HG02588 (cell line): ENCODE data around the gene ZBTB4.

Source experiments
- ATAC-seq: cut with Tn5 transposase; IDR thresholded peaks from one replicate; pipeline ENCODE4 v1.9.1; 2021; ENCODE audit warnings: mild to moderate bottlenecking, moderate library complexity; ENCODE audit not compliant: unreplicated experiment

The ZBTB4 gene

DNA sequence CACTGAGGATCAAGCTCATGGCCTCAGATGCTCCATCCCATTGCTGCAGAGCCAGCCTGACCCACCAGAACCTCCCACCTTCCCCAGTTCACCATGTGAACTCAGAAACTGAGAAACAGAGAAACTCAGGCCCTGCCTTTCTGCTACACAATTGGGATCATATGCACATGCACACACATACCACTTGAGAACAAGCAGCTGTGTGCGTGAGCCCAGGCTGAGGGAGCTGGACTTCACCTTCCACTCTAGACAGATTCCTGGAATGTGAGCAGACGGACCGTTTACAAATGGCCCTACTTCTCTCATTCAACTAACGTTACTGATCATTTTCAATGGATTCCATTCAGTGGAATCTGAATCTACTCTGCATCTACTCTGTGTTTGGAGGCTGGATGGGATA, 55.8 kb downstream of the ZBTB4 start:
- ATAC-seq: no peak

DNA sequence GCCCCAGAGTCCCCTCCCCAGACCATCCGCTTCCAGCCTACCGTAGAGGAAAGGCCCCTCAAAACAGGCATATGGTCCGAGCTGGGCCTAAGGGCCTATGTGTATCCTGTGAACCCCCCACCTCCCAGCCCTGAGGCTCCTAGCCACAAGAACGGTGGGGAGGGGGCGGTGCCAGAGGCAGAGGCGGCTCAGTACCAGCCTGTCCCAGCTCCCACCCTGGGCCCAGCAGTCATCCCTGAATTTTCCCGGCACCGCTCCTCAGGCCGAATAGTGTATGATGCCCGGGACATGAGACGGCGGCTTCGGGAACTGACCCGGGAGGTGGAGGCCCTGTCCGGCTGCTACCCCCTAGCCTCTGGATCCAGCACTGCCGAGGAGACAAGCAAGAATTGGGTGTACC, 58.2 kb downstream of the ZBTB4 start:
- no peak for ATAC-seq

DNA sequence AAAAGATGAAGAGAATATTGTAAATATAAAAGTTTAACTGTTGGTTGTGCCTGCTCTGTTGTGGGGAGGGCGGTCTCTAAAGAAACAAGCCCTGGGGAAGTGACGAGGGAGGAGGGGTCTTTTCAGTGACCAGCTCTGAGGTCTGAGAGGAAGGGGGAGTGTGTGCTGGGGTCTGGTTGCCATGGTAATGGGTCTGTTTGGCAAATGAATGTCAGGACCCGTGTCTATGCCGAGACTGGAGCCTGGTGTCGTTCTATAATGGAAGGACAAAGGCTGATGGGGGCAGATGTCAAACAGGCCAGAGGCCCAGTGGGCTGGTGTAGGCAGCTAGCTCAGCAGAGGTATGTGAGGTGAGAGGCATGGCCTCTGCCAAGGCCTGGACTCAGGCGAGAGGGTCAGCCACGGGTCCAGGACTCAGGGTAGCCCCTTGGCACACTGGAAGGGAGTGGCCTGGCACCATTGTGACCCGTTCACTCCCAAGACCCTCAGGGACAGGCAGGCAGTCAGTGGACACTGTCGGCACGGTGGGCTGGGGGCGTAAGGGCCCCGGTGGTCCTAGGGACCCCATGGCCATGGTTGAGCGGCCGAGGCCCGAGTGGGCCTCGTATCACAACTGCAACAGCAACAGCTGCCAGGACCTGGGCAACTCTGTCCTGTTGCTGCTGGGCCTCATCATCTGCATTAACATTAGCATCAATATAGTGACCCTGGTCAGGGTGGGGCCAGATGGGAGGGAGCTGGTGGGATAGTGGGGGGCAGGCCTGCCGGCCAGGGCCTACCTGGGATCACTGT, 59.4 kb downstream of the ZBTB4 start, which contains the start of gene SPEM1:
TSS of gene SPEM1 (plus strand) at position 506 of the 792 bp plus-strand sequence. CDS start at position 567, 61 bp downstream.
- no peak for ATAC-seq

DNA sequence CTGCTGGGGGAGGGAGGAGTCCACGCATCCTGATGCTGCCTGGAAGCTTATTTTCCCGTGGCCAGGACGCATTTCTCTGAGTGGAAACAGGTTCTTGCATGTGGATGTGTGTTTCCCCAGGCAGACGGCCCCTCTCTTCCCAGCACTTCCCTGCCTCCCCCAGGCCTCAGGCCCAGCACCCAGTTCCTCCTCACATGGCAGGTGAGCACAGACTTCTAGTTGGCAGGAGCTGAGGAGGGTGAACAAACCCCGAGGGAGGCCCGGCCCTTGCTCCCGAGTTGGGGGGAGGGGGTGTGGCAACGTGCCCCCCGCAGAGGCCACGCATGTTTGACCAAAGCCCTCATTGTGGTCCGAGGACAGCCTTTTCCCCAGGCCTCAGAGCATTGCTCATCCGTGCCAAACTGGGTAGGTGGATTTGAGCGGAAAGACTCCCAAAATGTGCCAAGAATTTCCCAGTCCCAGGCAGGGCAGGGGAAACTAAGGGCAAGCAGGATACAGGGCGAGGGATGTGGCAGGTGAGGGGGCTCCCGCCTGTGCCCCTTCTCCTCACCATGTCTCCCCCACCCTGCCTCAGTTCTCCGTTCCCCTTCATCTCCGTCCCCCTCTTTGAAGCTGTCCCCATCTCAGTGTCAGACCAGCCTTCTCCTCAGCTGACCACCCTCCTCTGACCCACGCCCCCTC, 60.8 kb downstream of the ZBTB4 start:
- ATAC-seq: no peak

DNA sequence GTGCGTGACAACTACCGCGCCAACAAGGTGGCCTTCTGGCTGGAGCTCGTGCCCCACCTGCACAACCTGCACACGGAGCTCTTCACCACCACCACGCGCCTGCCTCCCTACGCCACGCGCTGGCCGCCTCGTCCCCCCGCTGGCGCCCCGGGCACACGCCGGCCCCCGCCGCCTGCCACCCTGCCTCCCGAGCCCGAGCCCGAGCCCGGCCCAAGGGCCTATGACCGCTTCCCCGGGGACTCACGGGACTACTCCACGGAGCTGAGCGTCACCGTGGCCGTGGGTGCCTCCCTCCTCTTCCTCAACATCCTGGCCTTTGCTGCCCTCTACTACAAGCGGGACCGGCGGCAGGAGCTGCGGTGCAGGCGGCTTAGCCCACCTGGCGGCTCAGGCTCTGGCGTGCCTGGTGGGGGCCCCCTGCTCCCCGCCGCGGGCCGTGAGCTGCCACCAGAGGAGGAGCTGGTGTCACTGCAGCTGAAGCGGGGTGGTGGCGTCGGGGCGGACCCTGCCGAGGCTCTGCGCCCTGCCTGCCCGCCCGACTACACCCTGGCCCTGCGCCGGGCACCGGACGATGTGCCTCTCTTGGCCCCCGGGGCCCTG, 62.3 kb downstream of the ZBTB4 start:
- no peak for ATAC-seq

DNA sequence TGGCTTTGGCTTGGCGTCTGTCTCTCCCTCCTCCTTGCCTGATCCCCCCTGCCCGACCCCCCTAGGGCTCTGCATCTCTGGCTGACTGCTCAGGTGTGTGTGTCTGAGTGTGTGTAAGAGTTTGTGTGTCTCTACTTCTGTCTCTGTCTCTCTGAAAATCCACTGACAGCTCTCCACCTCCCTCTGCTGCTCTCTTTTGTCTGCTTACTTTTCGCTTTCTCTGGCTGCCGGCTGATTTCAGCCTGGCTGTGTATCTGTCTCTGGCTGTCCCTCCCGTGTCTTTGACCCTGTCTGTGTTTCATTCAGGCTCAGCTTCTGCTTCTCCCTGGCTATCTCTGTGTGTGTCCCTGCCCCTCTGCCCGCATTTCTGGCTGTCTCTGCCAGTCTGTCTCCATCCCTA, 63.1 kb downstream of the ZBTB4 start:
- ATAC-seq: no peak

DNA sequence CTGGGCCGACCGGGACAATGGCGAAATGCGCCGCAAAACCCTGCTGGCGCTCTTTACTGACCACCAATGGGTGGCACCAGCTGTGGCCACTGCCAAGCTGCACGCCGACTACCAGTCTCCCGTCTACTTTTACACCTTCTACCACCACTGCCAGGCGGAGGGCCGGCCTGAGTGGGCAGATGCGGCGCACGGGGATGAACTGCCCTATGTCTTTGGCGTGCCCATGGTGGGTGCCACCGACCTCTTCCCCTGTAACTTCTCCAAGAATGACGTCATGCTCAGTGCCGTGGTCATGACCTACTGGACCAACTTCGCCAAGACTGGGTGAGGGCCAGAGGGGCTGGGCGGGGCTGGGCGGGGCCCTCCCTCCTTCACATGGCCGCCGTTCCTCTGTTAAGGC, 63.6 kb downstream of the ZBTB4 start:
- ATAC-seq: no peak

DNA sequence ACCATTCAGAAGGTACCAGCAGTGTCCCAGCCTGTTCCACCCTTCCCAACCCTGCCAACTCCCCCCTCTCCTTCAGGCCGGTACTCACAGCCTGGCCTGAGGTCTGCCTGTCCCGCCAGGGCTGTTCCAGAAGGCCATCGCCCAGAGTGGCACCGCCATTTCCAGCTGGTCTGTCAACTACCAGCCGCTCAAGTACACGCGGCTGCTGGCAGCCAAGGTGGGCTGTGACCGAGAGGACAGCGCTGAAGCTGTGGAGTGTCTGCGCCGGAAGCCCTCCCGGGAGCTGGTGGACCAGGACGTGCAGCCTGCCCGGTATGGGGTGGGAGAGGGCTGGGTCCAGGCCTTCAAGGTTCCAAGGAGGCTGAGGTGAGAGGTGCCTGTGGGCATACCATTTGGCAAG, 64.6 kb downstream of the ZBTB4 start:
- no peak for ATAC-seq

DNA sequence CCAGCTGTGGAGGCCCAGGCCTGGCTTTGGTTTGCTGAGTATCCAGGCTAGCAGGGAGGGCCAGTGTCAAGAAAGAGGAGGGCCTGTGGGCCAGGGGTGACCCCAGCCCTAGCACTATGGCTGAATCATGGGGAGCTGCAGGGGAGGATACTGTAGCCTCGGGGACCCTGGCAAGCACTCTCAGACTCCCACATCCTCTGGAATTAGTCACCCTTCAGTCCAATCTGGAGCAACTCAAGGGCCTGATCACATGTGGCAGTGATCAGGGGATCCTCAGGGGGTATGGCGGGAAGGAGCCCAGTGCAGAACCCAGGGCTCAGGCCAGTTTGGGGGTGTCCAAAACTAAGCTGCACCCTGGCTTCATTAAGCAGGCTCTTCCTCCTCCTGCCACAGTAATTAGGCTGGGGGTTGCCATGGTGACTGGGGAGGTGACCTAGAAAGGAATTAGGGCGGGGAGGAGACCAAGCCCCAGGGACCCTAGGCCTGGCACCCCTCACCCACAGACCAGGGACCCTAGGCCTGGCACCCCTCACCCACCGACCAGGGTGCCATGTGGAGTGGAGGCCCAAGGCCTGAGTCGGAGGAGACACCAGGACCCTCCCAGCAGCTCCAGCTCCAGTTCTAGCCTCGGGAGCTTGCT, 66.0 kb downstream of the ZBTB4 start:
- ATAC-seq: no peak

DNA sequence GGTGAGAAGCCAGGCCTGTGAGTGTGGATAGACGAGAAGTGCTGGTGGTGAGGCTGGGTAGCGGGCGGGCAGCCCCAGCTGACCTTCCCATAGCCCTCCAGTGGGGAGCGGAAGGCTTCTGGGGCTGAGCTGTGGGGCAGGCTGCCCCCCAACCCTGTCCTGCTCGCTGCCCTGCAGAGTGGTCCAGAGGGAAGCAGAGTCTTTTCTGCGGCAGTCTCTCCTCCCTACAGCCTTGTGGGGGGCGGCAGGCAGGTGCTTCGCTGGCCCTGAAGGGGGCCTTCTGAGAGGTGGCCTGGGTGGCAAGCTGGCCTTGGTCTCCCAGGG, 68.0 kb downstream of the ZBTB4 start:
- ATAC-seq: no peak

DNA sequence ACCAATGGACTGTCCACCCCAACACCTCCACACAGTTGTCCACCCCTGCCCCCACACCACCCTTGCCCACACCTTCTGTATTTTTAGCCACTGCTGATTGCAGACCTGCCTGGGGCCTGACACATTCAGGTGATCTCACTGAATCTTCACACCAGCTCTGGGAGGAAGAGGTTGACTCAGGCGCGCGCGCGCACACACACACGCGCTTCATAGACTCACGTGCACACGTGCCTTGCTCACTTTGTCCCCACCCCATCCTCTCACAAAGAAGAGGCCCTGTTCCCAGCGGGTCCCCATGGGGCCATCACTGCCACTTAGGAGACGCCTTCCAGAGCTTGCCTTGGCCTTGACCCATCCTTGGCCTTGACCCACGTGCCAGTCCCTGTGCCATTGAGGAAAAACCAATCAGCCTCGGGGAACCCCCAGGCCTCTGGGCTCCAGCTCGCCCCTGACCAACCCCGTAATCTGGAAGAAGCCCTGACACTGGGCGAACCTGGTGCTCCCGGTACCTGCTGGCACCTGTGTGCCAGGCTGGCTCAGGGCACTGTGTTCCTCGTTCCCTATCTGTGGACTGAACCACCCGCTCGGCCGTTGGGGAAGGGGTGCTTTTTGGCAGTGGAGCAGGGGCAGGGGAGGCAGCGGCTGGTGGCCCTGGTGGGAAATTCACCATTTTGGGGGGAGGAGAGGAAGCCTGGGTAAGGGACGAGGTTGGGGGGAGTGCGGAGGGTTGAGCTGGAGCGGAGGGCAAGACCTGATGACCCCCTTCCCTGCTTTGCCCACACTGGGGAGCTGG, 68.6 kb downstream of the ZBTB4 start:
- ATAC-seq: no peak

DNA sequence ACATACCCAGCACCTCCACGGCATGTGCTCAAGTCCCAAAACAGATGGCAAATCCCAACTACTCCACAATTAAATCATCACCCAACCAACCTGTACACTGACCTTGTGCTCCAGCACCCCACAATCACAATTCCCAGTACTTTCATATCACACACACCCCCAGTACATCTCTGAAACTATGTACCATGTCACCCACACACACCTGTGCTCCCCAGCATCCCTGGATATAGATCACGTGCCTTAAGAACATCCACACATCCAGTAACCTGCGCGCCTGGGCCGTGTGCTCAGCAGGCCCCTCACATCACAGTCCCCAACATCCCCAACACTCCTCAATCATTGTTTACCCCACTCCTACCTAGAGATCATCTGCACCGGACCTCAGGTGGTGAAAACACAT, 69.7 kb downstream of the ZBTB4 start:
- ATAC-seq: no peak
